GM18520 (cell line): ENCODE measurements around the gene OR5D14.

Experiments
- ATAC-seq: cut with Tn5 transposase; IDR thresholded peaks from one replicate; pipeline ENCODE4 v1.9.1; 2021; ENCODE audit not compliant: unreplicated experiment

The OR5D14 gene

GRCh38 chr11:55795256-55795655 is at the start of gene OR5D14:
OR5D14 (plus strand) TSS chr11:55795556; CDS start chr11:55795556, 0 bp downstream.
- no peak for ATAC-seq

- no peak for ATAC-seq
These were observed 22.2 kb upstream of the OR5D14 start, which contains the start of gene OR5D13 for GRCh38 chr11:55773138-55773537. OR5D13 (plus strand) TSS chr11:55773438; CDS start chr11:55773438, 0 bp downstream.

GRCh38 chr11:55791606-55792005 is 3.8 kb upstream of the OR5D14 start:
- no peak for ATAC-seq

- no peak for ATAC-seq
These were observed 2.0 kb upstream of the OR5D14 start for GRCh38 chr11:55793321-55793720.

- no peak for ATAC-seq
These were observed 10.9 kb downstream of the OR5D14 start for GRCh38 chr11:55806248-55806647.

- no peak for ATAC-seq
These were observed 15.7 kb downstream of the OR5D14 start, which contains the start of gene OR5L1 for GRCh38 chr11:55811067-55811466. OR5L1 (plus strand) TSS chr11:55811367; CDS start chr11:55811467, 100 bp downstream.

- no peak for ATAC-seq
These were observed 24.0 kb downstream of the OR5D14 start, which contains the start of gene OR5D18 for GRCh38 chr11:55819330-55819729. OR5D18 (plus strand) TSS chr11:55819630; CDS start chr11:55819630, 0 bp downstream.

- no peak for ATAC-seq
These were observed 31.6 kb downstream of the OR5D14 start, which contains the start of gene OR5L2 for GRCh38 chr11:55826919-55827318. OR5L2 (plus strand) TSS chr11:55827219; CDS start chr11:55827219, 0 bp downstream.

GRCh38 chr11:55838452-55838851 is 43.1 kb downstream of the OR5D14 start, which contains the start of gene OR5D16:
OR5D16 (plus strand) TSS chr11:55838752; CDS start chr11:55838752, 0 bp downstream.
- ATAC-seq: no peak
